Colonic mucosa (tissue), 4 donors: ENCODE data around the gene DMRTB1. TPM values are rescaled to one million over a fixed set of nuclear protein-coding genes. Genes with fewer than 3 reads are reported as not detected.

Experiments used
- DNase-seq: peaks from one replicate; pipeline ENCODE4 v3.0.0-alpha.2; 2020
- H3K27ac ChIP-seq: fragments of 200-600 bp; one replicate; pipeline ENCODE4 v1.8.0; 2021
- H3K27me3 ChIP-seq: fragments of 200-600 bp; one replicate; pipeline ENCODE4 v1.8.0; 2021
- H3K36me3 ChIP-seq: fragments of 200-600 bp; one replicate; pipeline ENCODE4 v1.8.0; 2021
- H3K4me1 ChIP-seq: fragments of 200-600 bp; one replicate; pipeline ENCODE4 v1.8.0; 2021; ENCODE audit warnings: mild to moderate bottlenecking
- H3K4me3 ChIP-seq: fragments of 200-600 bp; one replicate; pipeline ENCODE4 v1.8.0; 2021
- H3K9ac ChIP-seq, 2 donors: one replicate each; pipeline ENCODE4 v1.7.0; 2013; ENCODE audit warnings: control low read depth in 2 of 2, low read depth in 2 of 2, low read length in 2 of 2
- H3K9me3 ChIP-seq: fragments of 200-600 bp; one replicate; pipeline ENCODE4 v1.8.0; 2021
- CTCF ChIP-seq: fragments of 200-600 bp; IDR thresholded peaks from one replicate; pipeline ENCODE4 v1.8.0; 2022; ENCODE audit warnings: antibody characterized with exemption, mild to moderate bottlenecking
- intact Hi-C: fragments of 100-400 bp; cut with DNase I; formaldehyde crosslinking; loops from one replicate; pipeline ENCODE4 v1.14.1; 2022
- total RNA-seq, 2 donors: library from RNA; stranded (reverse); fragmentation: NEBNext Ultra II Directional in 1 of 2; extraction: Animal tissue kit (Norgen Biotek cat#: 25700) in 1 of 2; gene quantifications; one replicate each; pipeline ENCODE4 v1.2.1, GENCODE V29; 2021
- donor health status: healthy.
- donor health status: DM: no; HTN: no; CAD: no.
- donor health status: DM: no; HTN: no; CAD: no.

DMRTB1 gene
- total RNA-seq, 2 donors from 2014 or later: not detected

GRCh38 chr1:53501065-53502005 is 42.1 kb downstream of the DMRTB1 start:
- H3K9me3 ChIP-seq: no peaks in the 10 kb centered on the region
- H3K4me3 ChIP-seq: no peak overlapping the region
- no peak overlapping the region for H3K27ac ChIP-seq
- TF ChIP-seq CTCF: no peak
- no peak for DNase-seq
- no peak overlapping the region for H3K9ac ChIP-seq
- intact Hi-C loops: no loop called here
- H3K36me3 ChIP-seq: no peaks in the 10 kb centered on the region
- no peaks in the 10 kb centered on the region for H3K4me1 ChIP-seq
- no peaks in the 10 kb centered on the region for H3K27me3 ChIP-seq

- intact Hi-C loops: no loop called here
- H3K27ac ChIP-seq: no peak overlapping the region
- DNase-seq: no peak
- no peaks in the 10 kb centered on the region for H3K27me3 ChIP-seq
- H3K4me1 ChIP-seq: no peaks in the 10 kb centered on the region
- H3K4me3 ChIP-seq: no peak overlapping the region
- no peak overlapping the region for H3K9ac ChIP-seq
- H3K9me3 ChIP-seq: no peaks in the 10 kb centered on the region
- no peak for TF ChIP-seq CTCF
- no peaks in the 10 kb centered on the region for H3K36me3 ChIP-seq
These were observed 43.6 kb downstream of the DMRTB1 start for GRCh38 chr1:53502641-53503432.

- Histone ChIP-seq H3K4me1 (no peaks in the 10 kb centered on the region), H3K27me3 (no peaks in the 10 kb centered on the region), H3K9ac (no peak overlapping the region), H3K4me3 (no peak overlapping the region), H3K9me3 (no peaks in the 10 kb centered on the region), H3K36me3 (no peaks in the 10 kb centered on the region), H3K27ac (no peak overlapping the region)
- TF ChIP-seq CTCF: no peak
- DNase-seq: no peak
- intact Hi-C loops: no loop called here
These were observed 44.4 kb downstream of the DMRTB1 start for GRCh38 chr1:53503433-53504217.

- Histone ChIP-seq H3K27ac (no peak overlapping the region), H3K27me3 (no peaks in the 10 kb centered on the region), H3K36me3 (no peaks in the 10 kb centered on the region), H3K4me3 (no peak overlapping the region), H3K9ac (no peak overlapping the region), H3K9me3 (no peaks in the 10 kb centered on the region), H3K4me1 (no peaks in the 10 kb centered on the region)
- intact Hi-C loops: no loop called here
- no peak for DNase-seq
- no peak for TF ChIP-seq CTCF
These were observed 45.7 kb downstream of the DMRTB1 start for GRCh38 chr1:53504901-53505300.

GRCh38 chr1:53505401-53505800 is 46.2 kb downstream of the DMRTB1 start:
- TF ChIP-seq CTCF: no peak
- no peaks in the 10 kb centered on the region for H3K9me3 ChIP-seq
- no peak overlapping the region for H3K4me3 ChIP-seq
- H3K9ac ChIP-seq: no peak overlapping the region
- intact Hi-C loops: no loop called here
- no peaks in the 10 kb centered on the region for H3K27me3 ChIP-seq
- no peaks in the 10 kb centered on the region for H3K36me3 ChIP-seq
- H3K27ac ChIP-seq: no peak overlapping the region
- H3K4me1 ChIP-seq: no peaks in the 10 kb centered on the region
- no peak for DNase-seq
